BE2C (cell line): ENCODE data around the gene PKNOX2.

Experiments
- DNase-seq: peaks from one replicate; pipeline ENCODE4 v3.0.0-alpha.2; 2020
- H3K27me3 ChIP-seq: fragments of 250-450 bp; sonication (Bioruptor Pico); 2 replicates; pipeline ENCODE4 v1.5.1; 2020; ENCODE audit warnings: mild to moderate bottlenecking
- H3K36me3 ChIP-seq: fragments of 250-450 bp; sonication (Bioruptor Pico); 2 replicates; pipeline ENCODE4 v1.5.1; 2020; ENCODE audit warnings: mild to moderate bottlenecking
- H3K4me1 ChIP-seq: fragments of 250-450 bp; sonication (Bioruptor Pico); 2 replicates; pipeline ENCODE4 v1.5.1; 2020
- H3K4me3 ChIP-seq: 2 replicates; pipeline ENCODE4 v1.5.1; 2011; ENCODE audit warnings: low read depth, low read length
- H3K9me3 ChIP-seq: fragments of 250-450 bp; sonication (Bioruptor Pico); 2 replicates; pipeline ENCODE4 v1.5.1; 2020
- CTCF ChIP-seq: IDR thresholded peaks from 2 replicates; pipeline ENCODE4 v1.5.1; 2012; ENCODE audit warnings: mild to moderate bottlenecking, low read depth, low read length

Gene PKNOX2

GRCh38 chr11:125376856-125377255, 212.3 kb downstream of the PKNOX2 start:
- Histone ChIP-seq H3K4me3 (no peak overlapping the region), H3K4me1 (no peaks in the 10 kb centered on the region), H3K36me3 (no peaks in the 10 kb centered on the region), H3K27me3 (peaks cover 40% of the 10 kb centered on the region), H3K9me3 (no peaks in the 10 kb centered on the region)
- TF ChIP-seq CTCF = no peak
- no peak for DNase-seq

GRCh38 chr11:125378083-125378482, 213.5 kb downstream of the PKNOX2 start:
- Histone ChIP-seq H3K4me3 (no peak overlapping the region), H3K27me3 (peaks cover 39% of the 10 kb centered on the region), H3K9me3 (no peaks in the 10 kb centered on the region), H3K4me1 (no peaks in the 10 kb centered on the region), H3K36me3 (no peaks in the 10 kb centered on the region)
- no peak for DNase-seq
- no peak for TF ChIP-seq CTCF

- Histone ChIP-seq H3K36me3 (no peaks in the 10 kb centered on the region), H3K9me3 (no peaks in the 10 kb centered on the region), H3K27me3 (peaks cover 39% of the 10 kb centered on the region), H3K4me1 (no peaks in the 10 kb centered on the region), H3K4me3 (no peak overlapping the region)
- no peak for TF ChIP-seq CTCF
- no peak for DNase-seq
Observed at GRCh38 chr11:125378571-125378970, 214.0 kb downstream of the PKNOX2 start.

- no peak for DNase-seq
- Histone ChIP-seq H3K4me3 (no peak overlapping the region), H3K36me3 (no peaks in the 10 kb centered on the region), H3K27me3 (peaks cover 39% of the 10 kb centered on the region), H3K9me3 (no peaks in the 10 kb centered on the region), H3K4me1 (no peaks in the 10 kb centered on the region)
- no peak for TF ChIP-seq CTCF
Observed at GRCh38 chr11:125379565-125379964, 215.0 kb downstream of the PKNOX2 start.

- no peak overlapping the region for H3K4me3 ChIP-seq
- H3K36me3 ChIP-seq = no peaks in the 10 kb centered on the region
- H3K9me3 ChIP-seq = no peaks in the 10 kb centered on the region
- H3K27me3 ChIP-seq = peaks cover 39% of the 10 kb centered on the region
- DNase-seq = no peak
- TF ChIP-seq CTCF = no peak
- H3K4me1 ChIP-seq = no peaks in the 10 kb centered on the region
Observed at GRCh38 chr11:125379981-125380380, 215.4 kb downstream of the PKNOX2 start.

GRCh38 chr11:125380756-125381445, 216.3 kb downstream of the PKNOX2 start:
- Histone ChIP-seq H3K9me3 (no peaks in the 10 kb centered on the region), H3K27me3 (peaks cover 39% of the 10 kb centered on the region), H3K36me3 (no peaks in the 10 kb centered on the region), H3K4me1 (no peaks in the 10 kb centered on the region), H3K4me3 (no peak overlapping the region)
- TF ChIP-seq CTCF = no peak
- no peak for DNase-seq
